ENCODE data around the gene GPR18.

The GPR18 gene

DNA sequence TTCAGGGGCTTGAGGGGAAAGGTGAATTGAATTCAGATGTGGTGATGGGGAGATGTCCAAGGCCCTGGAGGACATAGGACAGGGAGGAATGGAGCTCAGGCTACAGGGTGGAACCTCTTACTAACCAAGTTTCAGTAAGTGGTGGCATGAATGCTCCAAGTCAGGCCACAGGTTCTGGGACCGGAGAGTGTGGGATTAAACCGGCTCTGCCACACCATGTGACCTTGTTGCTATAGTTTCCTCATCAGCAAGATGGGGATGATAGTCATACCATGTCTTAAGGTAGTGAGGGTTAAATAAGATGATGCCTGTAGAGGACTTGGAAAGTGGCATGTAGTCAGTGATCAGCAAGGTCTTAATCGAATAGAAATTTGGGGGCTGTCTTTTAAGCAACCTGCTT lies 32.7 kb upstream of the GPR18 start:
- DNase-seq: no peak

- DNase-seq: no peak
Measured at GRCh38 chr13:99289674-99290337, 31.6 kb upstream of the GPR18 start.

DNA sequence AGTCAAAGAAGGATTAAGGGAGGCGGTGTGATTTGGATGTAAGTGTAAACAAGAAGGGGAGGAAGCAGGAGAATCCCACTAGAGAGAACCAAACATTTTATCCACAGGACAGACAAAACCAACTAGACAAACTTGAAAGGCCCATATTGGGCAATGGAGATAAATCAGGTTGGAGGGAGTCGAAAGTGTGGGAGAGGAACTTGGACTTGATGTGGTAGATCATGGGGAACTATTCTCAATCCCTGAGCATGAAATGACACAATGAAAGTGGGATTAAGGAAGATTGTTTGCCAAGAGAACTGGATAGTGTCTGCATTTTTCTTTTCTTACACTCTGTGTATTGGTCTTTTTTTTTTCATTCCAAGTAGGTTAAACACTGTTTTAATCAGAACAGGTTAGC lies 31.1 kb upstream of the GPR18 start:
- no peak for DNase-seq

GRCh38 chr13:99288089-99288488 lies 29.9 kb upstream of the GPR18 start:
- DNase-seq: no peak

DNA sequence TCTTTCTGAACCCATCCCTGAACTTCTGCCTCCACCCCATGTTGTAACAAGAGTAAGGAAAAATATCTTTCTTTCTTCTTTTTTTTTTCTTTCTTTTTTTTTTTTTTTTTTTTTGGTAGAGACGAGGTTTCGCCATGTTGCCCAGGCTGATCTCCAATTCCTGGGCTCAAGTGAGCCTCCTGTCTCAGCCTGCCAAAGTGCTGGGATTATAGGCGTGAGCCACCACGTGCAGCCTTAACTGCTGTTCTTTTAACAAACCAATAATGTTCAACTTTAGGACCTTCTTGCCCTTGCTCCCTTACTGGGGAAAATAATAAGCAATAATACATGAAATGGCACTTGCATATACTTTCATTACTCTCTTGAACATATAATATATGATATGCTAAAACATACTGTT lies 29.4 kb upstream of the GPR18 start:
- no peak for DNase-seq

GRCh38 chr13:99285432-99286182 lies 27.4 kb upstream of the GPR18 start:
- no peak for DNase-seq

DNA sequence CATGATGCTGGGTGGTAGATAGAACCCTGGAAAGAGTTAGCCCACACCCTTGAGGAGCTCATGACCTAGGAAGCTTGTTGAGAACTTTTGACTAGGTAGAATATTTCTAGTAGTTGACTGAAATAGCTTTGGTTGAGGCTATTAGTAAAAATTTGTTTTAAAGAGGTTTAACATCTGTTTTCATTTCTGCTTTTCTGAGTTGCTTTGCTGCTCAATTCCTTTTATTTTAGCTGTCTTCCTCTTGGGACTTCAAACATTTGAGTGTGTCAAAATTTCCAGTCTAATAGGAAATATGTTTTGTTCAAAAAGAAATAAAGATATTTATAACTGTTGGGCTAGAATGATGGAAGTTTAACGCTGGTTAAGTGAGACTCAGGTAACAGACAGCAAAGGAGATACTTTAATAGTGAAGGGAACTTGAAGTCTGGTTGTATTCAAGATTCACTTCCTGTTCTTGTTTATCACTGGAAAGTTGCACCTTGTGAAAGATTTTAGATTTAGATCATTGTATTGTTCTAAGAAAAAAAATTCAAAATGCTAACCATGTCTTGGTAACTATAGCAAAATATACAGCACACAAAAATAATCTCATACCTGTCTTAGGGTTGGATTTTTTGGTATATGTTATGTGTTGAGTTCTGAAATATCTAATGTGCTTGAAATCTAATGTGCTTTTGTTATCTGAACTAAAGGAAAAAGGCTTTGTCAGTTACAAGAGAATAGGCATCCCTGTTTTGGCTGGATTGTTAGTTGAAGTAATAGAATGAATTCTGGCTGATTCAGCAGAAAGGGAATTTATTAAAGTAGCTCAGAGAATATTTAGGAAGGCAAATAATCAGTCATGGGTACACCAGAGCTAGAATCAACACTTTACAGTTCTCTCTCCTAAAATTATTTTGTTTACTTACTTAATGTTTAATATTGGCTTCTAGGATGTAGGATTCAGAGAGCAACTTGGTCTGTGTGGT lies 24.4 kb upstream of the GPR18 start:
- no peak for DNase-seq

DNA sequence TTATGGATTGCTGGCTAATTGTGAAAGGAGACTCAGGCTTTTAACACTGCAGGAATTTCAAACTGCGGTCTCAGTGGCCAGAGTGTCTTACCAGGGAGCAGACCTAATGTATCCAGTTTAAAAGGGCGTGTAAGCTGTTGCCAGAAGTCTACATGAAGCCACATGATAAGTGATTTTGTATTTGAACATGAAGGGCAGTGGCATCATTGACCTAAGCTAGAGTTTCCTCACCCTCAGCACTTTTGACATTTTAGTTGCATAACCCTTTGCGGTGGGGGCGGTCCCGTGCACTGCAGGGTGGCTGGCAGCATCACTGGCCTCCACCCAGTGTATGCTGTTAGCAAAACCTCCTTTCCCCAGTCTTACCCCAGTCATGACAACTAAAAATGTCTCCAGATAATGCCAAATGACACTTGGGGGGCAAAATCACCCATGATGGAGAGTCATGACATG lies 23.7 kb upstream of the GPR18 start:
- no peak for DNase-seq

DNA sequence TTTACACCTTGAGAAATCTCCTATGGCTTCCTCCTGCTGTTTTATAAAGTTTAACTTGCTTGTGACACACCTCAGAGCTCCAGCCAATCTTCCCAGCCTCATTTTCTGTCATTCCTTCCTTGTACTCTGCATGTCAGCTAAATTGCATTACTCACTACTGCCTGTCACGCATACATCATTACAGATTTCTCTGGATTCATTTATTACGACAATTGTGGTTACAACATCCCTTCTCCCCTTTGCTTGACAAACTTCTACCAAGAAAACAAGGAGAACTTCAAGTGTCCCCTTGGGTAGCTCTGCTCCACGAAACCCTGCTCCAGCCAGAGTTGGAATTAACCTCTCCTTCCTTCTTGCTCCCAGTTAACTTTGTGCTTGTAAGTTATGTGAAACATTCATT lies 22.0 kb upstream of the GPR18 start:
- no peak for DNase-seq

DNA sequence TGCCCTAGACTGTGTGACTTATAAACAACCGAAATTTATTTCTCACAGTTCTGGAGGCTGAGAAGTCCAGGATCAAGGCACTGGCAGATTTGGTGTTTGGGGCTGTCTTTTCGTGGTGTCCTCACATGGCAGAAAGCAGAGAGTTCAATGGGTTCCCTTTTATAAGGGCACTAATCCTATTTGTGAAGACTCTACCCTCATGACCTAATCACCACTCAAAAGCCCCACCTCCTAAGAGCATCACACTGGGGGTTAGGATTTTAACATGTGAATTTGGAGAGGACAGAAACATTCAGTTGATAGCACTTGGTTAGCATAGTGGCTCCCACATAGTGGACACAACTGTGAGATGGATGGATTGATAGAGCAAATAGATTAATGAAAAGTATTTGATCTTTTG lies 21.5 kb upstream of the GPR18 start:
- DNase-seq: no peak

- DNase-seq: no peak
Measured at GRCh38 chr13:99278843-99279242, 20.7 kb upstream of the GPR18 start.

DNA sequence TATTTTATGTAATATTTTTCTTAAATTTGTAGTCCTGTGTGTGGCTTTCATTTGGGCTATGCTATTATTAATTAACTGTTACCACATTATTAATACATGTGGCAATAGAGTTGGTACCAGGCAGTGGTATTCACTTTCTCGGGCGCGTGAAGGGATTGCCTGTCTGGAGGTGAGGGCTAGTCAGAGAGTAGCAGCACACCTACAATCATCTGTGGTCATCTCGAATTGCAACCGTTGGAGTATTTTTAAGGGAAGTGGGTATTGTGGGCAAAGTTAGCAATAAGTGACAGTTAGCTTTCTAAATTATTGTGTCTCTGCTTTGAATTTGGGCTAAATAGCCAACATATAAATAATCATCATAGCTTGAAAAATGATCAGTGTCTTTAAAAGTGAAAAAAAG lies 20.0 kb upstream of the GPR18 start:
- no peak for DNase-seq

DNA sequence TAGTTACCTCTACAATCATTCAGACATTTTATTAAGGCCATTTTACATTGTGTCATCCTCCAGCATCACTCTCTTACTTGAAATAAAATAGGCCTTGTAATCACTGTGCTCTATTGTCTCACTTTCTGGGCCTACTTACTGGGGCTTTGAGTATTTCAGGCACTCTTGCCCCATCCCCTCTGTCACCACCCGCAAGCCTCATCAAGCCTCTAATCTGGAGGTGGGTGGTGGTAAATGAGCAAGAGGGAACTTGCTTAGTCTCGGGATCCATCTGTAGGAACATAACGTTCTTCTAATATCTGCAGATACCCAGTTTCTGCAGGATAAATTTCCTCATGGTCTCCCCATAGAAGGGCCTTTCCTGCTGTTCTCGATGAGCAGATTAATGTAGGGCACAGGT lies 19.4 kb upstream of the GPR18 start:
- DNase-seq: no peak

DNA sequence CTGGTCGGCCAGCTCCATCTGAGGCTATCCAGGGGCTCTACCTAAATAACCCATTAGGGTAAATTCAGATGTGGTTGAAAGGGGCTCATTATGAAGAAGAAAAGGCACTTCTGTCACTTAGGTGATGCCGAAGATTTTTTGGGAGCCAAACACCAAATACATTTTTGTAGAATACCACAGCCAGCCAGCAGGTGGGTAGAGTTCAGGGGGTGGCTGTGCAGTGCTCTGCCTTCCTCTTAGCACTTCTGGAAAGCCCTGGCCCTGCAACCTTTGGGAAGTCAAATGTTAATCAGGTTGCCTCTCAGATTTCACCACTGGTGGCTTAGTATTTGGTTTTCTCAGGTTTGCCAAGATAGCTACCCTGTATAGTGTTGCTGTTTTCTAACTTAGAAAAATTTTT lies 18.5 kb upstream of the GPR18 start:
- no peak for DNase-seq

DNA sequence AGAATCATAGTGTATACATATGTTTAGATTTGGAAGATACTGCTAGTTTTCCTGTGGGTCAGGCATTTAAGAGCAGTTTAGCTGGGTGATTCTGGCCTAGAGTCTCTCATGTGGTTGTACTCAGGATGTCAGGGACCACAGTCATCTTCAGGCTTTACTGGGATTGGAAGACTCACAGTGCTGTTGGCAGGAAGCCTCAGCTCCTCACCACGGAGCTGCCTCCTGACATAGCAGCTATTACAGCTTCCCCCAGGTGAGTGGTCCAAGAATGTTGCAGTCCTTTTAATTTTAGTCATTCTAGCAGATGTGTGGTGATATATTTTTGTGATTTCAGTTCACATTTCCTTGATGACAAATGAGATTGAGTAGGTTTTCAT lies 16.9 kb upstream of the GPR18 start:
- no peak for DNase-seq

GRCh38 chr13:99273128-99273527 lies 14.9 kb upstream of the GPR18 start:
- DNase-seq: no peak

DNA sequence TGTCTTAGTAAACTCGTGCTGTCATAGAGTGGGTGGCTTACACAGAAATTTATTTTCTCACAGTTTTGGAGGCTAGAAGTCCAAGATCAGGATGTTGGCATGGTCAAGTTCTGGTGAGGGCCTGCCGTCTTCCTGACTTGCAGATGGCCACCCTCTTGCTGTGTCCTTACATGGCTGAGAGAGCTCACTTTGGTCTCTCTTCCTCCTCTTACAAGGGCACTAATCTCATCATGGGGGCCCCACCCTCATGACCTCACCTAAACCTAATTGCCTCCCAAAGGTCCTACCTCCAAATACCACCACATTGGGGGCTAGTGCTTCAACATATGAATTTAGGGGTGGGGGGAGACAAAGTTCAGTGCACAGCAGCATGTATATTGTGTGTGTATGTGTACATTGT lies 14.3 kb upstream of the GPR18 start:
- no peak for DNase-seq

DNA sequence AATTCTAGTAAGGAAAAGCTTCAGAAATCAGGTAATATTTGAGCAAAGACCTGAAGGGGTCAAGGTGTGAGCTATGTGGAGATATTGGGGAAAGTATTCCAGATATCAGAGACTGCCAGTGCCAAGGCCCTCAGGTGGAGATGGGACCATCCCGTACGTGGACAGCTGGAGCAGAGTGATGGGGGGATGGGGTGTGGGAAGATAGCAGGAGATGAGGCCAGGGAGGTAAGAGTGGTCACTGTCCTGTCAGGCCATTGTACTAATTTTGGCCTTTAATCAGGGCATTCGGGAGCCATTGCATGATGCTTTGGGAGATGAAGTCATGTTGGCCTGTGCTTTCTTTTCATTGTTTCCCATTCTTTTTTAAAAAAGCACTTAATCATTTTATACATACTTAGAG lies 13.1 kb upstream of the GPR18 start:
- no peak for DNase-seq

GRCh38 chr13:99270518-99270917 lies 12.3 kb upstream of the GPR18 start:
- no peak for DNase-seq

DNA sequence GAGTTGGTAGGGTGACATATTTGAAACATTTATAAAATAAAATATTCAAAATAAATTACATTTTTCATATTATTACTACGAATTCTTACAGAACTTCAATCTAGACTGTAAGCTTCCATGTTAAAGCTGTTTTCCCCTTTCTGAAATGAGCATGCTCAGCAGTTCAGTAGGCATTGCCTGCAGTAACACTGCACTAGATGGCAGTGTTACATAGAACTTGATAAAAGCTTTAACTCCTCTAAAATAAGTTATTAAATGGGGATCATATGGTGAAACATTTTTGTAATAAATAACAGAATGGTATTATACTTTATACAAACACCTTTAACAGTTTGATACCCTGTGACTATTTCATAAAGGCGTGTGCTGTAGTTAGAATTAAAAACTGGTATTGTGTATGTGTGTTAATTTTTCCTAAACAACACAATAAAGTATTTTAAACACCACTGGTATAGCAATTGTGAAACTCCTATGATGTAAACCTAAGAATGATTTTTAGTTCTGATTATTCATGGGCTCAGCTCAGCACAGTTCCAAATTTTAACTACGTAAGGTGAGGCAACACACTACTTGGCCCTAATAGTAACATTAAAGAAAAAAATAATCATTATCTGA lies 11.6 kb upstream of the GPR18 start:
- DNase-seq: peak; percentile 23

GRCh38 chr13:99268822-99269221 lies 10.6 kb upstream of the GPR18 start:
- no peak for DNase-seq

DNA sequence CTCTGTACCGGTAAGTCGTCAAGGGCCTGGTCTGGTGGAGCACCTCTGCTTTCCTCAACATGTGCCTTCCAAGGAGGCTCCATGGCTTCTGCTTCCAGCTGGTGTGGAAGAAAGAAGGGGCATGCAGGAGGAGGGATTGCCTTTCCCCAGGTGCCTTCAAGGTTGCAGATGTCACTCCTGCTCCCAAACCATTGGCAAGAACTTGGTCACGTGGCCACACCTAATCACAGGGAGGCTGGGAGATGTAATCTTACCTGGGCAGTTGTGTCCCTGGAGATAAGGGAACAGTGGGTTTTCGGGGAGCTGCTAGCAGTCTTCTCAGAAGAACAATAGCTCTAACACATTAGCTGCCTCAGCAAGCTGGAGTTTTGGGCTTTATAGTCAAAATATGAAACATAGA lies 9.7 kb upstream of the GPR18 start:
- DNase-seq: no peak

GRCh38 chr13:99266827-99267226 lies 8.6 kb upstream of the GPR18 start:
- DNase-seq: no peak
